OCI-LY7 (cell line): Measurements from ENCODE around the gene FALEC. TPM values are rescaled to one million over a fixed set of nuclear protein-coding genes. Genes with fewer than 3 reads are reported as not detected.

Experiments used
- BruUV-seq: library from RNA; stranded (reverse); fragments of 400-500 nt; replicated peaks from 2 replicates; lab custom pipeline; 2021; lab: Mats Ljungman, UMichigan
- CTCF ChIA-PET: fragments of 300-600 bp; sonication (Branson Sonifier 250); formaldehyde crosslinking; loops from one replicate; lab custom pipeline; 2022; ENCODE audit warnings: antibody characterized with exemption; ENCODE audit not compliant: unreplicated experiment; lab: Charles Lee
- POLR2A ChIA-PET: fragments of 300-600 bp; sonication (Branson Sonifier 250); formaldehyde crosslinking; loops from one replicate; lab custom pipeline; 2022; ENCODE audit warnings: antibody characterized with exemption; lab: Charles Lee
- DNase-seq: peaks from one replicate; pipeline ENCODE4 v3.0.0-alpha.2; 2015; ENCODE audit warnings: low spot score
- H2AFZ ChIP-seq: fragments of 200-600 bp; sonication (generic), shearing (Covaris generic); 2 replicates; pipeline ENCODE4 v1.6.1; 2014; ENCODE audit warnings: mild to moderate bottlenecking, antibody characterized with exemption, low read length, moderate library complexity
- H3K27ac ChIP-seq: fragments of 200-600 bp; sonication (generic); 2 replicates; pipeline ENCODE4 v1.5.1; 2014; ENCODE audit warnings: mixed run types, low read depth, mild to moderate bottlenecking, moderate library complexity, low read length, inconsistent platforms; ENCODE audit not compliant: poor library complexity, severe bottlenecking
- H3K36me3 ChIP-seq: fragments of 200-600 bp; sonication (generic); 2 replicates; pipeline ENCODE4 v1.6.1; 2014; ENCODE audit warnings: mild to moderate bottlenecking, antibody characterized with exemption, low read length, moderate library complexity, mixed read lengths; ENCODE audit not compliant: insufficient read depth
- H3K4me1 ChIP-seq: fragments of 200-600 bp; sonication (generic); 2 replicates; pipeline ENCODE4 v1.5.1; 2014; ENCODE audit warnings: mild to moderate bottlenecking, low read length; ENCODE audit not compliant: insufficient read depth, poor library complexity, severe bottlenecking
- H3K4me2 ChIP-seq: fragments of 200-600 bp; sonication (generic); 2 replicates; pipeline ENCODE4 v1.6.1; 2014; ENCODE audit warnings: mild to moderate bottlenecking, low read length
- H3K4me3 ChIP-seq: fragments of 200-600 bp; sonication (generic); 2 replicates; pipeline ENCODE4 v1.5.1; 2014; ENCODE audit warnings: mild to moderate bottlenecking, low read depth, low read length; ENCODE audit not compliant: poor library complexity, severe bottlenecking
- H3K79me2 ChIP-seq: fragments of 200-600 bp; sonication (generic); 2 replicates; pipeline ENCODE4 v1.6.1; 2016; ENCODE audit warnings: low read depth, mild to moderate bottlenecking, low read length, moderate library complexity, mixed read lengths; ENCODE audit not compliant: insufficient read depth
- H3K9me2 ChIP-seq: fragments of 200-600 bp; sonication (generic); 2 replicates; pipeline ENCODE4 v1.6.1; 2016; ENCODE audit warnings: mild to moderate bottlenecking, low read length, mixed read lengths; ENCODE audit not compliant: insufficient read depth
- H3K9me3 ChIP-seq: fragments of 200-600 bp; sonication (generic); 2 replicates; pipeline ENCODE4 v1.6.1; 2014; ENCODE audit warnings: mild to moderate bottlenecking, mixed run types, low read length, mixed read lengths
- H4K20me1 ChIP-seq: fragments of 200-600 bp; sonication (generic); 2 replicates; pipeline ENCODE4 v1.6.1; 2014; ENCODE audit warnings: mild to moderate bottlenecking, antibody characterized with exemption, low read length, moderate library complexity, mixed read lengths; ENCODE audit not compliant: insufficient read depth
- EZH2phosphoT487 ChIP-seq: fragments of 200-600 bp; sonication (generic); IDR thresholded peaks from 2 replicates; pipeline ENCODE4 v1.6.1; 2018; ENCODE audit warnings: low read depth, borderline replicate concordance, mild to moderate bottlenecking, mixed run types, antibody characterized with exemption, low read length, moderate library complexity, mixed read lengths
- intact Hi-C: fragments of 100-400 bp; cut with micrococcal nuclease; formaldehyde crosslinking; loops from one replicate; pipeline ENCODE4 v1.10.0; 2022; ENCODE audit not compliant: unreplicated experiment
- total RNA-seq, 2 experiments: library from RNA; depleted of rRNA in 1 of 2; stranded (reverse); fragments of >200 nt in 1 of 2; shearing (Covaris generic) in 1 of 2; gene quantifications; 2 replicates each; pipeline ENCODE4 v1.2.3, GENCODE V29; 2014 to 2022
- TF ChIP-seq, protein P1 (sequence below): fragments of 200-600 bp; sonication (generic); conservative IDR thresholded peaks from 2 replicates; pipeline ENCODE4 v1.5.1; 2014; ENCODE audit warnings: mild to moderate bottlenecking, antibody characterized with exemption, low read length, moderate library complexity, mixed read lengths

The FALEC gene
- total RNA-seq, 2 experiments from 2014 or later = 0.47 to 1.9 TPM

DNA sequence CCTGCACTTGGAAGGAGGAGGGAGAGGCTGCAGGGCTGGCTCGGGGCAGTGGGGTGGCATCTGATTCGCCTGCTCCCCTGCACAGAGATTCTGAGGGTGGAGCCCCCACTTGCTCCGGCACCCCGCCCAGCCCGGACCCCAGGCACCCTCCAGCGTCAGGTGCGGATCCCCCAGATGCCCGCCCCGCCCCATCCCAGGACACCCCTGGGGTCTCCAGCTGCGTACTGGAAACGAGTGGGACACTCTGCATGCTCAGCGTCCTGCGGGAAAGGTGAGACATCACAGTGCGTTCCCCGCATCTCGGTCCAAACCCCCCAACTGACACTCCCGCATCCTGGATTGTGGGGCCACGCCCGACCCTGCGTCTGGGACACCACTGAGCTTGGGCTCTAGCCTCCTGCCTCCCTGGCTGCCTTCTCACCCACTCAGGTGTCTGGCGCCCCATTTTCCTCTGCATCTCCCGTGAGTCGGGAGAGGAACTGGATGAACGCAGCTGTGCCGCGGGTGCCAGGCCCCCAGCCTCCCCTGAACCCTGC, 41.6 kb downstream of the FALEC start:
- no peaks in the 10 kb centered on the region for H3K79me2 ChIP-seq
- CTCF ChIA-PET = no interaction called here
- H4K20me1 ChIP-seq = no peaks in the 10 kb centered on the region

DNA sequence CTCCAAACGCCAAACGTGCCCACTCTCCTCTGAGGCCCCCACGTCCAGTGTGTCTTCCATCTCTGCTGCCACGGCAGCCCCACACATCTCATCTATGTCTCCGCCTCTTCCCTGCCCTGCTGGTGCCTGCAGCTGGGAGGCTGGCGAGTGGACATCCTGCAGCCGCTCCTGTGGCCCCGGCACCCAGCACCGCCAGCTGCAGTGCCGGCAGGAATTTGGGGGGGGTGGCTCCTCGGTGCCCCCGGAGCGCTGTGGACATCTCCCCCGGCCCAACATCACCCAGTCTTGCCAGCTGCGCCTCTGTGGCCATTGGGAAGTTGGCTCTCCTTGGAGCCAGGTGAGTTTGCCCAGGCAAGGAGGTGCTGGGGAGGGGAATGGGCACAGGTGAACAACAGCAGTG, 42.3 kb downstream of the FALEC start:
- CTCF ChIA-PET = no interaction called here
- intact Hi-C loops = no loop called here
- H4K20me1 ChIP-seq = no peaks in the 10 kb centered on the region
- H3K4me2 ChIP-seq = no peak overlapping the region
- H3K27ac ChIP-seq = no peak overlapping the region
- no peak for DNase-seq
- peaks cover 30% of the 10 kb centered on the region for H3K4me1 ChIP-seq
- no peaks in the 10 kb centered on the region for H3K79me2 ChIP-seq
- H3K4me3 ChIP-seq = no peak overlapping the region
- H3K36me3 ChIP-seq = no peaks in the 10 kb centered on the region
- no peak overlapping the region for H2AFZ ChIP-seq
- no TSS peak for BruUV-seq
- POLR2A ChIA-PET = interaction anchor here (0.6 kb wide), 1 partner anchor 13 kb away, joined by 3 read pairs; no protein-coding TSS in a partner anchor
- no peaks in the 10 kb centered on the region for H3K9me3 ChIP-seq
- no peak for TF ChIP-seq EZH2phosphoT487
- TF ChIP-seq, protein P1, sequence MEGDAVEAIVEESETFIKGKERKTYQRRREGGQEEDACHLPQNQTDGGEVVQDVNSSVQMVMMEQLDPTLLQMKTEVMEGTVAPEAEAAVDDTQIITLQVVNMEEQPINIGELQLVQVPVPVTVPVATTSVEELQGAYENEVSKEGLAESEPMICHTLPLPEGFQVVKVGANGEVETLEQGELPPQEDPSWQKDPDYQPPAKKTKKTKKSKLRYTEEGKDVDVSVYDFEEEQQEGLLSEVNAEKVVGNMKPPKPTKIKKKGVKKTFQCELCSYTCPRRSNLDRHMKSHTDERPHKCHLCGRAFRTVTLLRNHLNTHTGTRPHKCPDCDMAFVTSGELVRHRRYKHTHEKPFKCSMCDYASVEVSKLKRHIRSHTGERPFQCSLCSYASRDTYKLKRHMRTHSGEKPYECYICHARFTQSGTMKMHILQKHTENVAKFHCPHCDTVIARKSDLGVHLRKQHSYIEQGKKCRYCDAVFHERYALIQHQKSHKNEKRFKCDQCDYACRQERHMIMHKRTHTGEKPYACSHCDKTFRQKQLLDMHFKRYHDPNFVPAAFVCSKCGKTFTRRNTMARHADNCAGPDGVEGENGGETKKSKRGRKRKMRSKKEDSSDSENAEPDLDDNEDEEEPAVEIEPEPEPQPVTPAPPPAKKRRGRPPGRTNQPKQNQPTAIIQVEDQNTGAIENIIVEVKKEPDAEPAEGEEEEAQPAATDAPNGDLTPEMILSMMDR = no peak
- no peaks in the 10 kb centered on the region for H3K9me2 ChIP-seq

More for the DNA sequence above, 41.6 kb downstream of the FALEC start:
- TF ChIP-seq, protein P1 = no peak
- no peak for TF ChIP-seq EZH2phosphoT487
- Histone ChIP-seq H2AFZ (no peak overlapping the region), H3K27ac (no peak overlapping the region), H3K4me3 (no peak overlapping the region), H3K4me1 (peaks cover 26% of the 10 kb centered on the region), H3K9me2 (no peaks in the 10 kb centered on the region), H3K36me3 (no peaks in the 10 kb centered on the region), H3K9me3 (no peaks in the 10 kb centered on the region), H3K4me2 (no peak overlapping the region)
- DNase-seq = no peak
- no TSS peak for BruUV-seq
- POLR2A ChIA-PET = no interaction called here
- intact Hi-C loops = no loop called here

DNA sequence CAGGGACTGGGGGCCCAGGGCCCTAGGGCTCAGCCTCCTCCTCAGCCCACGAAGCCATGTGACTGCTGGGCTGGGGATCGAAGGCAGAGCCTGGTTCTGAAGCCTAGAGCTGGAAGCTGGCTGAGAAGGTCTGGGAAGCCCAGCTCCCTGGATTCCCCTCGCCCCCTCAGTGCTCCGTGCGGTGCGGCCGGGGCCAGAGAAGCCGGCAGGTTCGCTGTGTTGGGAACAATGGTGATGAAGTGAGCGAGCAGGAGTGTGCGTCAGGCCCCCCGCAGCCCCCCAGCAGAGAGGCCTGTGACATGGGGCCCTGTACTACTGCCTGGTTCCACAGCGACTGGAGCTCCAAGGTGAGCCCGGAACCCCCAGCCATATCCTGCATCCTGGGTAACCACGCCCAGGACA, 42.8 kb downstream of the FALEC start:
- Histone ChIP-seq H3K9me3 (no peaks in the 10 kb centered on the region), H3K4me2 (no peak overlapping the region), H3K27ac (no peak overlapping the region), H3K4me3 (no peak overlapping the region), H3K79me2 (no peaks in the 10 kb centered on the region), H3K4me1 (peaks cover 35% of the 10 kb centered on the region), H4K20me1 (no peaks in the 10 kb centered on the region), H3K9me2 (no peaks in the 10 kb centered on the region), H2AFZ (no peak overlapping the region), H3K36me3 (no peaks in the 10 kb centered on the region)
- intact Hi-C loops = no loop called here
- no TSS peak for BruUV-seq
- ChIA-PET POLR2A (interaction anchor here (0.6 kb wide), 1 partner anchor 13 kb away, joined by 3 read pairs; no protein-coding TSS in a partner anchor), CTCF (no interaction called here)
- DNase-seq = no peak
- TF ChIP-seq EZH2phosphoT487 = no peak
- TF ChIP-seq, protein P1 = no peak
